ENCODE results near the gene NPTXR. TPM values are rescaled to one million over a fixed set of nuclear protein-coding genes. Genes with fewer than 3 reads are reported as not detected.

The NPTXR gene
- total and polyA plus RNA-seq, 2 donors (not counting 1 experiment from before 2014, with no cell fraction given): 1.0 to 2.0 TPM

- peak; percentile 97 to 98 for DNase-seq (ENCODE audit: low read depth in 2 of 2)
- Histone ChIP-seq H2AFZ (ENCODE audit: low read length) (no peak overlapping the region), H3K79me2 (ENCODE audit: control insufficient read depth, insufficient read depth, low read length) (peaks cover under 1% of the 10 kb centered on the region), H3K27ac (ENCODE audit: insufficient read depth, low read length) (peak overlapping the region; percentile 57), H3K36me3 (ENCODE audit: control insufficient read depth, insufficient read depth, low read length) (peaks cover 2% of the 10 kb centered on the region), H3K27me3 (ENCODE audit: control insufficient read depth, insufficient read depth, low read length) (no peaks in the 10 kb centered on the region), H3K9ac (ENCODE audit: insufficient read depth, low read length) (no peak overlapping the region), H3K4me2 (ENCODE audit: extremely low read depth, insufficient read depth, low read length) (peak overlapping the region; percentile 32), H3K4me1 (ENCODE audit: control insufficient read depth, extremely low read depth, insufficient read depth, low read length) (peaks cover 17% of the 10 kb centered on the region), H4K20me1 (ENCODE audit: control insufficient read depth, extremely low read depth, insufficient read depth, low read length) (no peaks in the 10 kb centered on the region), H3K4me3 (replicated peaks in 1 of 4; ENCODE audit: control extremely low read depth in 1 of 4, insufficient read depth in 1 of 4, low read depth in 3 of 4, low read length in 4 of 4) (no peak overlapping the region), H3K9me3 (ENCODE audit: control insufficient read depth, insufficient read depth, low read depth, low read length) (no peaks in the 10 kb centered on the region)
- no peak for TF ChIP-seq CTCF (conservative IDR thresholded peaks at IDR 0.05 in 1 of 2, IDR thresholded peaks at IDR 0.05 in 1 of 2; ENCODE audit: low read depth in 1 of 2, low read length in 2 of 2)
- TF ChIP-seq EZH2 (IDR thresholded peaks at IDR 0.05; ENCODE audit: low read length, missing control alignments): no peak
Measured at GRCh38 chr22:38788021-38788816, 55.6 kb downstream of the NPTXR start.

- no peak for DNase-seq (ENCODE audit: low read depth in 2 of 2)
- no peaks in the 10 kb centered on the region for H4K20me1 ChIP-seq (ENCODE audit: control insufficient read depth, extremely low read depth, insufficient read depth, low read length)
- no peak overlapping the region for H3K4me3 ChIP-seq (replicated peaks in 1 of 4; ENCODE audit: control extremely low read depth in 1 of 4, insufficient read depth in 1 of 4, low read depth in 3 of 4, low read length in 4 of 4)
- H3K27me3 ChIP-seq (ENCODE audit: control insufficient read depth, insufficient read depth, low read length): no peaks in the 10 kb centered on the region
- H2AFZ ChIP-seq (ENCODE audit: low read length): no peak overlapping the region
- no peak overlapping the region for H3K27ac ChIP-seq (ENCODE audit: insufficient read depth, low read length)
- TF ChIP-seq EZH2 (IDR thresholded peaks at IDR 0.05; ENCODE audit: low read length, missing control alignments): no peak
- H3K79me2 ChIP-seq (ENCODE audit: control insufficient read depth, insufficient read depth, low read length): no peaks in the 10 kb centered on the region
- no peak overlapping the region for H3K4me2 ChIP-seq (ENCODE audit: extremely low read depth, insufficient read depth, low read length)
- H3K36me3 ChIP-seq (ENCODE audit: control insufficient read depth, insufficient read depth, low read length): peaks cover 2% of the 10 kb centered on the region
- no peak overlapping the region for H3K9ac ChIP-seq (ENCODE audit: insufficient read depth, low read length)
- H3K4me1 ChIP-seq (ENCODE audit: control insufficient read depth, extremely low read depth, insufficient read depth, low read length): peaks cover 13% of the 10 kb centered on the region
- H3K9me3 ChIP-seq (ENCODE audit: control insufficient read depth, insufficient read depth, low read depth, low read length): no peaks in the 10 kb centered on the region
Measured at GRCh38 chr22:38786631-38787030, 57.2 kb downstream of the NPTXR start.

GRCh38 chr22:38784856-38785255 lies 59.0 kb downstream of the NPTXR start:
- H3K4me1 ChIP-seq (ENCODE audit: control insufficient read depth, extremely low read depth, insufficient read depth, low read length): peaks cover 13% of the 10 kb centered on the region
- TF ChIP-seq EZH2 (IDR thresholded peaks at IDR 0.05; ENCODE audit: low read length, missing control alignments) (no peak), CTCF (conservative IDR thresholded peaks at IDR 0.05 in 1 of 2, IDR thresholded peaks at IDR 0.05 in 1 of 2; ENCODE audit: low read depth in 1 of 2, low read length in 2 of 2) (no peak)

More at GRCh38 chr22:38784856-38785255, 59.0 kb downstream of the NPTXR start:
- Histone ChIP-seq H3K4me2 (ENCODE audit: extremely low read depth, insufficient read depth, low read length) (no peak overlapping the region), H2AFZ (ENCODE audit: low read length) (no peak overlapping the region), H3K4me3 (replicated peaks in 1 of 4; ENCODE audit: control extremely low read depth in 1 of 4, insufficient read depth in 1 of 4, low read depth in 3 of 4, low read length in 4 of 4) (no peak overlapping the region), H3K9ac (ENCODE audit: insufficient read depth, low read length) (no peak overlapping the region), H4K20me1 (ENCODE audit: control insufficient read depth, extremely low read depth, insufficient read depth, low read length) (no peaks in the 10 kb centered on the region), H3K27me3 (ENCODE audit: control insufficient read depth, insufficient read depth, low read length) (no peaks in the 10 kb centered on the region), H3K36me3 (ENCODE audit: control insufficient read depth, insufficient read depth, low read length) (peaks cover 4% of the 10 kb centered on the region), H3K9me3 (ENCODE audit: control insufficient read depth, insufficient read depth, low read depth, low read length) (no peaks in the 10 kb centered on the region), H3K27ac (ENCODE audit: insufficient read depth, low read length) (no peak overlapping the region), H3K79me2 (ENCODE audit: control insufficient read depth, insufficient read depth, low read length) (no peaks in the 10 kb centered on the region)
- no peak for DNase-seq (ENCODE audit: low read depth in 2 of 2)
